Panc1 (cell line): ENCODE results near the gene HTRA2.

Source experiments
- CTCF ChIP-seq: fragments of 450-650 bp; IDR thresholded peaks from 2 replicates; pipeline ENCODE4 v1.5.1; 2017; ENCODE audit warnings: mild to moderate bottlenecking
- POLR2AphosphoS5 ChIP-seq: IDR thresholded peaks from 2 replicates; pipeline ENCODE4 v1.6.1; 2012; ENCODE audit warnings: mild to moderate bottlenecking, low read depth, low read length, moderate library complexity
- REST ChIP-seq, 2 experiments: IDR thresholded peaks; 2 replicates each; pipeline ENCODE4 v1.6.1; 2011 to 2012; ENCODE audit warnings: low read depth in 2 of 2, control low read depth in 1 of 2, low read length in 1 of 2, mild to moderate bottlenecking in 1 of 2, moderate library complexity in 1 of 2; ENCODE audit not compliant: insufficient read depth in 1 of 2
- SIN3A ChIP-seq: IDR thresholded peaks from 2 replicates; pipeline ENCODE4 v1.6.1; 2012; ENCODE audit warnings: low read depth, mild to moderate bottlenecking, low read length, moderate library complexity, borderline replicate concordance; ENCODE audit not compliant: insufficient read depth

DNA sequence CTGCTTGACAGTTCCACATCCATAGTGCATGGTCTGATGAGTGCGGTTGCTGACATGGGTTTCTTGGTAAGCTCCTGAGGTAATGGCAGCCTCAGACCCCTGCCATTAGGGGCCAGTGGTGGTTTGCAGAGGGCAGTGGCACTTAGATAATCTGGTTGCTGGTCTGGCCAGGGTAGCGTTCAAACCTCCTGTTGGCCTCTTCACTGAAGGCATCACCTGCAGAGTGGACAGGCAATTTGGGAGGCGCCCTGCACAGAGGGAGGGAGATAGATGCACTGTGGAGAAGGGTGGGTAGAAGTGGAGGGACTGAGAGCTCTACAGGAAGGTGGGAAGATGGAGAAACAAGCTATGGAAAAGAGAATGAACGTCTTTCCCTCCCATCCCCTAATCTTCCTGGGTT is 3.7 kb downstream of the HTRA2 start:
- no peak for TF ChIP-seq CTCF
- no peak for TF ChIP-seq REST (IDR thresholded peaks at IDR 0.05; ENCODE audit: insufficient read depth in 1 of 2, low read depth in 2 of 2, low read length in 1 of 2)
- TF ChIP-seq POLR2AphosphoS5 = no peak
- no peak for TF ChIP-seq SIN3A
